Fibroblast of lung (primary cell): ENCODE measurements around the gene MAP9. TPM values are rescaled to one million over a fixed set of nuclear protein-coding genes. Genes with fewer than 3 reads are reported as not detected.

Source experiments
- DNase-seq, 2 donors: peaks; one replicate each; pipeline versions ENCODE4 v3.0.0 to v3.0.0-alpha.2; 2010; ENCODE audit warnings: low read depth in 2 of 2
- H2AFZ ChIP-seq: 2 replicates; pipeline ENCODE4 v1.5.1; 2012; ENCODE audit warnings: low read length, control low read depth, inconsistent platforms
- H3K27ac ChIP-seq: 2 replicates; pipeline ENCODE4 v1.5.1; 2011; ENCODE audit warnings: low read length, control low read depth; ENCODE audit not compliant: insufficient read depth
- H3K27me3 ChIP-seq: 2 replicates; pipeline ENCODE4 v1.5.1; 2011; ENCODE audit warnings: mild to moderate bottlenecking, low read length; ENCODE audit not compliant: control insufficient read depth, insufficient read depth
- H3K36me3 ChIP-seq: 2 replicates; pipeline ENCODE4 v1.5.1; 2011; ENCODE audit warnings: low read length; ENCODE audit not compliant: control insufficient read depth, insufficient read depth
- H3K4me1 ChIP-seq: 2 replicates; pipeline ENCODE4 v1.5.1; 2011; ENCODE audit warnings: low read length; ENCODE audit not compliant: control insufficient read depth, insufficient read depth; ENCODE audit errors: extremely low read depth
- H3K4me2 ChIP-seq: 2 replicates; pipeline ENCODE4 v1.5.1; 2011; ENCODE audit warnings: low read length, control low read depth; ENCODE audit not compliant: insufficient read depth; ENCODE audit errors: extremely low read depth
- H3K4me3 ChIP-seq, 4 experiments: fragments of 200-600 bp in 1 of 4; sonication (generic) in 1 of 4; replicated peaks in 1 of 4; 2 replicates each; pipeline ENCODE4 v1.5.1; 2011 to 2016; ENCODE audit warnings: low read length in 4 of 4, low read depth in 3 of 4, mild to moderate bottlenecking in 3 of 4, control low read depth in 2 of 4, inconsistent platforms in 1 of 4, mixed read lengths in 1 of 4; ENCODE audit not compliant: insufficient read depth in 1 of 4; ENCODE audit errors: control extremely low read depth in 1 of 4
- H3K79me2 ChIP-seq: 2 replicates; pipeline ENCODE4 v1.5.1; 2012; ENCODE audit warnings: mild to moderate bottlenecking, low read length, inconsistent platforms; ENCODE audit not compliant: control insufficient read depth, insufficient read depth
- H3K9ac ChIP-seq: 2 replicates; pipeline ENCODE4 v1.5.1; 2011; ENCODE audit warnings: mild to moderate bottlenecking, low read length, control low read depth; ENCODE audit not compliant: insufficient read depth
- H3K9me3 ChIP-seq: 2 replicates; pipeline ENCODE4 v1.5.1; 2012; ENCODE audit warnings: low read depth, low read length; ENCODE audit not compliant: control insufficient read depth, insufficient read depth
- H4K20me1 ChIP-seq: 2 replicates; pipeline ENCODE4 v1.5.1; 2011; ENCODE audit warnings: low read length; ENCODE audit not compliant: control insufficient read depth, insufficient read depth; ENCODE audit errors: extremely low read depth
- CTCF ChIP-seq, 2 donors: IDR thresholded peaks in 1 of 2; conservative IDR thresholded peaks in 1 of 2; 1 replicate in 1 of 2; 2 replicates in 1 of 2; pipeline ENCODE4 v1.5.1; 2011 to 2012; ENCODE audit warnings: low read length in 2 of 2, control low read depth in 1 of 2, inconsistent platforms in 1 of 2, low read depth in 1 of 2, mild to moderate bottlenecking in 1 of 2
- EZH2 ChIP-seq: IDR thresholded peaks from 2 replicates; pipeline ENCODE4 v1.5.1; 2012; ENCODE audit warnings: low read length, control low read depth, mild to moderate bottlenecking; ENCODE audit errors: missing control alignments
- polyA plus RNA-seq, 2 donors: library from polyadenylated mRNA; depleted of rRNA in 1 of 2; stranded (reverse) in 1 of 2; unstranded in 1 of 2; fragments of >200 nt; gene quantifications; 2 replicates each; pipeline ENCODE4 v1.2.1, GENCODE V29; 2011 to 2012; ENCODE audit warnings: missing spikeins in 1 of 2
- total RNA-seq: library from RNA; depleted of rRNA; stranded (reverse); fragments of >200 nt; gene quantifications from 2 replicates; pipeline ENCODE4 v1.2.1, GENCODE V29; 2014

Gene MAP9
- total and polyA plus RNA-seq, 2 donors (not counting 1 experiment from before 2014, with no cell fraction given), result 12.6 to 14.7 TPM

- Histone ChIP-seq H3K4me1 (peaks cover 7% of the 10 kb centered on the region), H3K4me2 (peak overlapping the region; percentile 68), H3K27ac (peak overlapping the region; percentile 35), H3K36me3 (no peaks in the 10 kb centered on the region), H3K9ac (no peak overlapping the region), H3K79me2 (no peaks in the 10 kb centered on the region), H2AFZ (peak overlapping the region; percentile 78), H3K4me3 (no peak overlapping the region), H3K27me3 (no peaks in the 10 kb centered on the region), H4K20me1 (no peaks in the 10 kb centered on the region), H3K9me3 (no peaks in the 10 kb centered on the region)
- DNase-seq, result no peak
- TF ChIP-seq EZH2 (no peak), CTCF (conservative IDR thresholded peaks at IDR 0.05 in 1 of 2, IDR thresholded peaks at IDR 0.05 in 1 of 2; ENCODE audit: low read depth in 1 of 2, low read length in 2 of 2) (no peak)
Observed at GRCh38 chr4:155391932-155392331, 15.2 kb upstream of the MAP9 start.

- peaks cover 7% of the 10 kb centered on the region for H3K4me1 ChIP-seq
- TF ChIP-seq CTCF (conservative IDR thresholded peaks at IDR 0.05 in 1 of 2, IDR thresholded peaks at IDR 0.05 in 1 of 2; ENCODE audit: low read depth in 1 of 2, low read length in 2 of 2) (no peak), EZH2 (no peak)
- H2AFZ ChIP-seq, result no peak overlapping the region
- no peak overlapping the region for H3K4me3 ChIP-seq
- no peak overlapping the region for H3K4me2 ChIP-seq
- H4K20me1 ChIP-seq, result no peaks in the 10 kb centered on the region
- no peak overlapping the region for H3K27ac ChIP-seq
- H3K79me2 ChIP-seq, result no peaks in the 10 kb centered on the region
- no peaks in the 10 kb centered on the region for H3K36me3 ChIP-seq
- H3K9me3 ChIP-seq, result no peaks in the 10 kb centered on the region
- H3K9ac ChIP-seq, result no peak overlapping the region
- DNase-seq, result no peak
- H3K27me3 ChIP-seq, result no peaks in the 10 kb centered on the region
Observed at GRCh38 chr4:155388162-155388561, 11.4 kb upstream of the MAP9 start.

- Histone ChIP-seq H3K79me2 (no peaks in the 10 kb centered on the region), H3K36me3 (no peaks in the 10 kb centered on the region), H4K20me1 (no peaks in the 10 kb centered on the region), H3K9me3 (no peaks in the 10 kb centered on the region), H2AFZ (no peak overlapping the region), H3K27me3 (no peaks in the 10 kb centered on the region), H3K4me1 (no peaks in the 10 kb centered on the region), H3K27ac (no peak overlapping the region), H3K4me3 (no peak overlapping the region), H3K9ac (no peak overlapping the region), H3K4me2 (no peak overlapping the region)
- TF ChIP-seq CTCF (conservative IDR thresholded peaks at IDR 0.05 in 1 of 2, IDR thresholded peaks at IDR 0.05 in 1 of 2; ENCODE audit: low read depth in 1 of 2, low read length in 2 of 2), result no peak
- TF ChIP-seq EZH2, result no peak
- DNase-seq, result no peak
Observed at GRCh38 chr4:155383541-155383940, 6.8 kb upstream of the MAP9 start.
